Testis (tissue), 2 donors: ENCODE measurements around the gene GSDME.

Experiments
- POLR2A ChIP-seq: fragments of 450-650 bp; IDR thresholded peaks from one replicate; pipeline ENCODE4 v1.6.1; 2017; ENCODE audit warnings: antibody characterized with exemption, mild to moderate bottlenecking, moderate library complexity
- TF ChIP-seq, protein P1 (sequence below), 3 experiments: fragments of 450-650 bp in 2 of 3; fragments of 200-600 bp in 1 of 3; sonication (generic) in 1 of 3; IDR thresholded peaks; one replicate each; pipeline ENCODE4 v1.5.1; 2016 to 2019; ENCODE audit warnings: antibody characterized with exemption in 3 of 3, mild to moderate bottlenecking in 2 of 3, moderate library complexity in 1 of 3

DNA sequence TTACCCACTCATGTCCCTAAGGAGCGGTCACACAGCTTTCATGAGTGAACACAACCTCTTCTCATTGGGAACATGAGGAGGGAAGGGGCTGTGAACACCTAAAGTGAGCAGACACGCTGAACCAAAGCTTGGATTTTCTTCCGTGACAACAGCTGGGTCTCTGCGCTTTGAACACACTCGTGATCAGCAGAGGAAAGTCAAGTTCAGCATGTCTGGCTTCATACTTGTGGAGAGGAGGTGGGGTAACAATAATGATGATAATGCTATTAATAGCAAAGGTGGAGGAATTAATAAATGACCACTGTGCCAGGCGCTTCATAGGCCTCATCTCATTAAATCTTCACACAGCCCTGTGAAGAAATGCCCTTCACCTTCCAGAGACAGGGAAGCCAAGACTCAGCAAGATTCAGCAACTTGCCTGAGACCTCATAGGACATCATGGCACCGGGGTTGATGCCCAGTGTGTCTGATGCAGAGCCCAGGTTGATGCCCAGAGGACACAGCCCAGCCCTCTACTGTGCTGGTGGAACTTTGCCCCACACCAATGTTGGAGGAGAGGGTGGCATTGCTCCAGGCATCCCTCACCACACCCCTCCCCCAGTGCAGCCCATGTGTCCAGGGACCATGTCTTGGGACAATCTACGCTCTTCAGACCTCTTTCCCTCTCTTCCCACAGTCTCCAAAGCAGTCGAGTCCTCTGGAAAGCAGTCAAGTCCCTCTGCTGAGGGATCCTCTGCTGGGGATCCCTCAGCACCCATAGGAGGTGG is 40.6 kb downstream of the GSDME start:
- no peak for TF ChIP-seq POLR2A
- TF ChIP-seq, protein P1, sequence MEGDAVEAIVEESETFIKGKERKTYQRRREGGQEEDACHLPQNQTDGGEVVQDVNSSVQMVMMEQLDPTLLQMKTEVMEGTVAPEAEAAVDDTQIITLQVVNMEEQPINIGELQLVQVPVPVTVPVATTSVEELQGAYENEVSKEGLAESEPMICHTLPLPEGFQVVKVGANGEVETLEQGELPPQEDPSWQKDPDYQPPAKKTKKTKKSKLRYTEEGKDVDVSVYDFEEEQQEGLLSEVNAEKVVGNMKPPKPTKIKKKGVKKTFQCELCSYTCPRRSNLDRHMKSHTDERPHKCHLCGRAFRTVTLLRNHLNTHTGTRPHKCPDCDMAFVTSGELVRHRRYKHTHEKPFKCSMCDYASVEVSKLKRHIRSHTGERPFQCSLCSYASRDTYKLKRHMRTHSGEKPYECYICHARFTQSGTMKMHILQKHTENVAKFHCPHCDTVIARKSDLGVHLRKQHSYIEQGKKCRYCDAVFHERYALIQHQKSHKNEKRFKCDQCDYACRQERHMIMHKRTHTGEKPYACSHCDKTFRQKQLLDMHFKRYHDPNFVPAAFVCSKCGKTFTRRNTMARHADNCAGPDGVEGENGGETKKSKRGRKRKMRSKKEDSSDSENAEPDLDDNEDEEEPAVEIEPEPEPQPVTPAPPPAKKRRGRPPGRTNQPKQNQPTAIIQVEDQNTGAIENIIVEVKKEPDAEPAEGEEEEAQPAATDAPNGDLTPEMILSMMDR (IDR thresholded peaks at IDR 0.05), result no peak
